B cell (primary cell): ENCODE measurements around the gene VPS13D. TPM values are rescaled to one million over a fixed set of nuclear protein-coding genes. Genes with fewer than 3 reads are reported as not detected.

ENCODE experiments used
- ATAC-seq: fragments of 200-7000 bp; cut with Tn5 transposase; one replicate; pipeline ENCODE4 v1.10.0; 2021; ENCODE audit warnings: low read depth, mild to moderate bottlenecking, moderate number of reproducible peaks, moderate library complexity
- CTCF ChIA-PET: fragments of 350-600 bp; sonication (Branson Sonifier 250); formaldehyde crosslinking; loops from one replicate; lab custom pipeline; 2021; ENCODE audit warnings: antibody characterized with exemption, inconsistent platforms; lab: Charles Lee
- POLR2A ChIA-PET: fragments of 350-600 bp; sonication (Branson Sonifier 250); formaldehyde crosslinking; loops from one replicate; lab custom pipeline; 2021; ENCODE audit warnings: antibody characterized with exemption; lab: Charles Lee
- DNase-seq: peaks from one replicate; pipeline ENCODE4 v3.0.0; 2013
- H2AFZ ChIP-seq: 2 replicates; pipeline ENCODE4 v1.6.1; 2012; ENCODE audit warnings: mild to moderate bottlenecking, low read depth, low read length; ENCODE audit not compliant: insufficient read depth, poor library complexity, severe bottlenecking
- H3K27ac ChIP-seq, 2 donors: 1 replicate in 1 of 2; 2 replicates in 1 of 2; pipeline ENCODE4 v1.5.1; 2012 to 2013; ENCODE audit warnings: low read length in 2 of 2, mild to moderate bottlenecking in 2 of 2, moderate library complexity in 1 of 2
- H3K27me3 ChIP-seq, 4 experiments: fragments of 200-600 bp in 1 of 4; sonication (generic) in 1 of 4; replicated peaks in 1 of 4; 1 replicate in 2 of 4; 2 replicates in 2 of 4; pipeline versions ENCODE4 v1.6.1 to v1.7.0; 2013 to 2016; ENCODE audit warnings: low read length in 3 of 4, mild to moderate bottlenecking in 2 of 4, mixed read lengths in 1 of 4, moderate library complexity in 1 of 4; ENCODE audit not compliant: insufficient read depth in 4 of 4, control insufficient read depth in 3 of 4; ENCODE audit errors: control extremely low read depth in 1 of 4
- H3K36me3 ChIP-seq, 2 experiments: replicated peaks in 1 of 2; 1 replicate in 1 of 2; 2 replicates in 1 of 2; pipeline versions ENCODE4 v1.6.1 to v1.7.1; 2013; ENCODE audit warnings: low read length in 1 of 2; ENCODE audit not compliant: insufficient read depth in 2 of 2, control insufficient read depth in 1 of 2; ENCODE audit errors: control extremely low read depth in 1 of 2, extremely low read depth in 1 of 2
- H3K4me1 ChIP-seq, 2 donors: fragments of 200-600 bp in 1 of 2; sonication (generic) in 1 of 2; 1 replicate in 1 of 2; 2 replicates in 1 of 2; pipeline versions ENCODE4 v1.5.1 to v1.6.1; 2013 to 2017; ENCODE audit warnings: low read length in 2 of 2; ENCODE audit not compliant: control insufficient read depth in 2 of 2, insufficient read depth in 2 of 2
- H3K4me2 ChIP-seq: replicated peaks from 2 replicates; pipeline ENCODE3; 2012; ENCODE audit warnings: mild to moderate bottlenecking, low read depth, low read length; ENCODE audit not compliant: poor library complexity, severe bottlenecking
- H3K4me3 ChIP-seq, 5 experiments: fragments of 200-600 bp in 1 of 5; sonication (generic) in 1 of 5; 1 replicate in 3 of 5; 2 replicates in 2 of 5; pipeline versions ENCODE4 v1.5.1 to v1.7.0; 2011 to 2016; ENCODE audit warnings: low read length in 4 of 5, mild to moderate bottlenecking in 4 of 5, low read depth in 2 of 5, control low read depth in 1 of 5, moderate library complexity in 1 of 5; ENCODE audit not compliant: insufficient read depth in 1 of 5; ENCODE audit errors: control extremely low read depth in 1 of 5, extremely low read depth in 1 of 5
- H3K79me2 ChIP-seq: fragments of 200-600 bp; sonication (generic); one replicate; pipeline ENCODE4 v1.6.0; 2016; ENCODE audit warnings: low read length; ENCODE audit not compliant: control insufficient read depth, insufficient read depth
- H3K9ac ChIP-seq: fragments of 200-600 bp; sonication (generic); 2 replicates; pipeline ENCODE4 v1.6.1; 2017; ENCODE audit warnings: mild to moderate bottlenecking, low read length, moderate library complexity
- H3K9me3 ChIP-seq, 3 donors: one replicate each; pipeline versions ENCODE4 v1.6.1 to v1.7.1; 2013; ENCODE audit warnings: low read length in 2 of 3; ENCODE audit not compliant: control insufficient read depth in 2 of 3, insufficient read depth in 1 of 3; ENCODE audit errors: control extremely low read depth in 1 of 3
- H4K20me1 ChIP-seq: 2 replicates; pipeline ENCODE4 v1.6.0; 2012; ENCODE audit warnings: mild to moderate bottlenecking, low read length; ENCODE audit not compliant: insufficient read depth, control insufficient read depth, poor library complexity, severe bottlenecking
- H3K27ac Mint-ChIP-seq: one replicate; pipeline ENCODE4 v1.8.0; 2021; ENCODE audit warnings: mixed read lengths
- H3K27me3 Mint-ChIP-seq: one replicate; pipeline ENCODE4 v1.8.0; 2021; ENCODE audit warnings: mixed read lengths
- H3K4me1 Mint-ChIP-seq: one replicate; pipeline ENCODE4 v1.8.0; 2021; ENCODE audit warnings: mixed read lengths
- H3K4me3 Mint-ChIP-seq: one replicate; pipeline ENCODE4 v1.8.0; 2021; ENCODE audit warnings: mixed read lengths
- H3K9me3 Mint-ChIP-seq: one replicate; pipeline ENCODE4 v1.8.0; 2022; ENCODE audit warnings: mixed read lengths; ENCODE audit not compliant: insufficient read depth
- CTCF ChIP-seq: fragments of 200-600 bp; IDR thresholded peaks from one replicate; pipeline ENCODE4 v1.8.0; 2022; ENCODE audit warnings: antibody characterized with exemption, mild to moderate bottlenecking
- EZH2 ChIP-seq: IDR thresholded peaks from 2 replicates; pipeline ENCODE4 v1.6.1; 2012; ENCODE audit warnings: borderline replicate concordance, low read depth, mild to moderate bottlenecking, moderate library complexity, low read length; ENCODE audit not compliant: insufficient read depth, poor library complexity, severe bottlenecking
- WGBS: methylation state at CpG from one replicate; pipeline ENCODE4 v1.1.5; 2013; ENCODE audit warnings: missing lambda C conversion rate; ENCODE audit not compliant: insufficient coverage; 5-methylcytosine and 5-hydroxymethylcytosine counted together
- intact Hi-C: fragments of 100-400 bp; cut with micrococcal nuclease; formaldehyde crosslinking; loops from one replicate; pipeline ENCODE4 v1.10.0; 2022
- polyA plus RNA-seq: library from polyadenylated mRNA; depleted of rRNA; stranded (reverse); fragments of >200 nt; gene quantifications from 2 replicates; pipeline ENCODE4 v1.2.3, GENCODE V29; 2012
- total RNA-seq, 2 donors: library from RNA; stranded (reverse); fragments of 120-200 nt in 1 of 2; gene quantifications; 1 replicate in 1 of 2; 2 replicates in 1 of 2; pipeline versions ENCODE4 v1.2.3 to v1.2.4, GENCODE V29; 2013 to 2022

VPS13D gene
- total and polyA plus RNA-seq, 2 donors (not counting 1 experiment from before 2014, with no cell fraction given): 29.9 to 104 TPM

GRCh38 chr1:12480041-12480440 is 250.2 kb downstream of the VPS13D start:
- ChIA-PET CTCF (interaction anchor here (2.1 kb wide), 1 partner anchor 14 kb away, joined by 5 read pairs; no protein-coding TSS in a partner anchor), POLR2A (no interaction called here)
- Histone ChIP-seq H3K27ac (peak overlapping the region in 1 of 2 donors; percentile 30), H3K9me3 (no peaks in the 10 kb centered on the region), H3K9ac (no peak overlapping the region), H3K27me3 (no peaks in the 10 kb centered on the region), H2AFZ (no peak overlapping the region), H3K4me3 (no peak overlapping the region), H3K4me2 (no peak overlapping the region), H3K36me3 (peaks cover 0 to 16% of the 10 kb centered on the region in 2 experiments), H3K4me1 (peaks cover 70 to 71% of the 10 kb centered on the region in 2 donors), H3K79me2 (peaks cover 7% of the 10 kb centered on the region), H4K20me1 (no peaks in the 10 kb centered on the region)
- 96% methylated on average over 3 of the region's 3 CpGs for WGBS
- Mint-ChIP-seq H3K4me1 (peaks cover 63% of the 10 kb centered on the region), H3K27ac (no peak overlapping the region), H3K9me3 (no peaks in the 10 kb centered on the region), H3K27me3 (no peaks in the 10 kb centered on the region), H3K4me3 (no peak overlapping the region)
- intact Hi-C loops: no loop called here
- ATAC-seq (no peak), DNase-seq (no peak)
- no peak for TF ChIP-seq EZH2
- no peak for TF ChIP-seq CTCF

- H3K79me2 ChIP-seq: peaks cover 9% of the 10 kb centered on the region
- CTCF ChIA-PET: interaction anchor here (2.1 kb wide), 1 partner anchor 13 kb away, joined by 5 read pairs; no protein-coding TSS in a partner anchor
- peak; percentile 20 for DNase-seq
These were observed 251.0 kb downstream of the VPS13D start for GRCh38 chr1:12480748-12481362.

More at GRCh38 chr1:12480748-12481362, 251.0 kb downstream of the VPS13D start:
- intact Hi-C loops: no loop called here
- Mint-ChIP-seq H3K27me3 (no peaks in the 10 kb centered on the region), H3K27ac (peak overlapping the region; percentile 74), H3K4me3 (no peak overlapping the region), H3K9me3 (no peaks in the 10 kb centered on the region), H3K4me1 (peaks cover 55% of the 10 kb centered on the region)
- Histone ChIP-seq H3K9ac (no peak overlapping the region), H4K20me1 (no peaks in the 10 kb centered on the region), H3K4me2 (peak overlapping the region; percentile 49), H3K27me3 (no peaks in the 10 kb centered on the region), H3K4me3 (no peak overlapping the region), H3K9me3 (no peaks in the 10 kb centered on the region), H3K4me1 (peaks cover 61 to 64% of the 10 kb centered on the region in 2 donors), H3K36me3 (peaks cover 2 to 16% of the 10 kb centered on the region in 2 experiments), H3K27ac (peak overlapping the region in 1 of 2 donors; percentile 41), H2AFZ (no peak overlapping the region)
- TF ChIP-seq EZH2 (no peak), CTCF (no peak)
- no peak for ATAC-seq
- 68% methylated on average over 4 of the region's 5 CpGs for WGBS
- POLR2A ChIA-PET: no interaction called here
